OCI-LY7 (cell line): ENCODE results near the gene QPRT. TPM values are rescaled to one million over a fixed set of nuclear protein-coding genes. Genes with fewer than 3 reads are reported as not detected.

ENCODE experiments used
- BruUV-seq: library from RNA; stranded (reverse); fragments of 400-500 nt; replicated peaks from 2 replicates; lab custom pipeline; 2021; lab: Mats Ljungman, UMichigan
- CTCF ChIA-PET: fragments of 300-600 bp; sonication (Branson Sonifier 250); formaldehyde crosslinking; loops from one replicate; lab custom pipeline; 2022; ENCODE audit warnings: antibody characterized with exemption; ENCODE audit not compliant: unreplicated experiment; lab: Charles Lee
- POLR2A ChIA-PET: fragments of 300-600 bp; sonication (Branson Sonifier 250); formaldehyde crosslinking; loops from one replicate; lab custom pipeline; 2022; ENCODE audit warnings: antibody characterized with exemption; lab: Charles Lee
- DNase-seq: peaks from one replicate; pipeline ENCODE4 v3.0.0-alpha.2; 2015; ENCODE audit warnings: low spot score
- H2AFZ ChIP-seq: fragments of 200-600 bp; sonication (generic), shearing (Covaris generic); 2 replicates; pipeline ENCODE4 v1.6.1; 2014; ENCODE audit warnings: mild to moderate bottlenecking, antibody characterized with exemption, low read length, moderate library complexity
- H3K27ac ChIP-seq: fragments of 200-600 bp; sonication (generic); 2 replicates; pipeline ENCODE4 v1.5.1; 2014; ENCODE audit warnings: mixed run types, low read depth, mild to moderate bottlenecking, moderate library complexity, low read length, inconsistent platforms; ENCODE audit not compliant: poor library complexity, severe bottlenecking
- H3K36me3 ChIP-seq: fragments of 200-600 bp; sonication (generic); 2 replicates; pipeline ENCODE4 v1.6.1; 2014; ENCODE audit warnings: mild to moderate bottlenecking, antibody characterized with exemption, low read length, moderate library complexity, mixed read lengths; ENCODE audit not compliant: insufficient read depth
- H3K4me1 ChIP-seq: fragments of 200-600 bp; sonication (generic); 2 replicates; pipeline ENCODE4 v1.5.1; 2014; ENCODE audit warnings: mild to moderate bottlenecking, low read length; ENCODE audit not compliant: insufficient read depth, poor library complexity, severe bottlenecking
- H3K4me2 ChIP-seq: fragments of 200-600 bp; sonication (generic); 2 replicates; pipeline ENCODE4 v1.6.1; 2014; ENCODE audit warnings: mild to moderate bottlenecking, low read length
- H3K4me3 ChIP-seq: fragments of 200-600 bp; sonication (generic); 2 replicates; pipeline ENCODE4 v1.5.1; 2014; ENCODE audit warnings: mild to moderate bottlenecking, low read depth, low read length; ENCODE audit not compliant: poor library complexity, severe bottlenecking
- H3K79me2 ChIP-seq: fragments of 200-600 bp; sonication (generic); 2 replicates; pipeline ENCODE4 v1.6.1; 2016; ENCODE audit warnings: low read depth, mild to moderate bottlenecking, low read length, moderate library complexity, mixed read lengths; ENCODE audit not compliant: insufficient read depth
- H3K9me2 ChIP-seq: fragments of 200-600 bp; sonication (generic); 2 replicates; pipeline ENCODE4 v1.6.1; 2016; ENCODE audit warnings: mild to moderate bottlenecking, low read length, mixed read lengths; ENCODE audit not compliant: insufficient read depth
- H3K9me3 ChIP-seq: fragments of 200-600 bp; sonication (generic); 2 replicates; pipeline ENCODE4 v1.6.1; 2014; ENCODE audit warnings: mild to moderate bottlenecking, mixed run types, low read length, mixed read lengths
- H4K20me1 ChIP-seq: fragments of 200-600 bp; sonication (generic); 2 replicates; pipeline ENCODE4 v1.6.1; 2014; ENCODE audit warnings: mild to moderate bottlenecking, antibody characterized with exemption, low read length, moderate library complexity, mixed read lengths; ENCODE audit not compliant: insufficient read depth
- EZH2phosphoT487 ChIP-seq: fragments of 200-600 bp; sonication (generic); IDR thresholded peaks from 2 replicates; pipeline ENCODE4 v1.6.1; 2018; ENCODE audit warnings: low read depth, borderline replicate concordance, mild to moderate bottlenecking, mixed run types, antibody characterized with exemption, low read length, moderate library complexity, mixed read lengths
- intact Hi-C: fragments of 100-400 bp; cut with micrococcal nuclease; formaldehyde crosslinking; loops from one replicate; pipeline ENCODE4 v1.10.0; 2022; ENCODE audit not compliant: unreplicated experiment
- total RNA-seq, 2 experiments: library from RNA; depleted of rRNA in 1 of 2; stranded (reverse); fragments of >200 nt in 1 of 2; shearing (Covaris generic) in 1 of 2; gene quantifications; 2 replicates each; pipeline ENCODE4 v1.2.3, GENCODE V29; 2014 to 2022
- TF ChIP-seq, protein P1 (sequence below): fragments of 200-600 bp; sonication (generic); conservative IDR thresholded peaks from 2 replicates; pipeline ENCODE4 v1.5.1; 2014; ENCODE audit warnings: mild to moderate bottlenecking, antibody characterized with exemption, low read length, moderate library complexity, mixed read lengths

Gene QPRT
- total RNA-seq, 2 experiments from 2014 or later = 10.6 to 12.6 TPM

DNA sequence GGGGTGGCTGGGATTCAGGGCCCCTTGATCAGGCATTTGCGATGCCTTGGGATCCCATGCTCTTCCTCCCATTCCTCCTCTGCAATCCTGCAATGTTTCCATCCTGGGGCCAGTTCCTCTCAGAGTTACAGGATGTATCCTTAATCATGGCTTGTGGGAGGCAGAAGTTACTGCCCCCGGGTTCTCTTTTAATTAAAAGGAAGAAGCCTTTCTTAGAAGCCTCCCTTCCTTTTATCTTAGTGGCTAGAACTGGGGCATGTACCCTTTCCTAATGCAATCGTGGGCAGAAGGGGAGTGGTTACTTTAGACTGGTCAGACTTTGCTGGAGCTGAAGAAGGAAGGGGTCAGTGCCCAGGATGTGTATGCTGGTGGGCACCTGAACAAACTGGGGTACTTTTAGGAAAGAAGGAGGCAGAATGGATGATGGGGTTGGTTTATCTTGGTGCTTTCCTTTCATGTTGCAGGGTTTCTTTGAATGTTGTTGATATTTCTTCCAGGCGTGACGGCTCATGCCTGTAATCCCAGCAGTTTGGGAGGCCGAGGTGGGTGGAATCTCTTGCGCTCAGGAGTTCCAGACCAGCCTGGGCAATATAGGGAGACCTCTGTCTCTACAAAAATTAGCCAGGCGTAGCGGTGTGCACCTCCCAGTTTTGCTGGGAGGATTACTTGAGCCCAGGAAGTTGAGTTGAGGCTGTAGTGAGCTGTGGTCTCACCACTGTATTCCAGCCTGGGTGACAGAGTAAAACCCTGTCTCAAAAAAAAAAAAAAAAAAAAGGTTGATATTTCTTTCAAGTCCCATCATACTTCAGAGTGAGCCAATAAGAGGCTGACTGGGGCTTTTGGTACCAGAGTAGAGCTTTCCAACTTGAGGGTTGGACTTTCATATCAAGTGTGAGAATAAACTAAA is 29.1 kb upstream of the QPRT start:
- peaks cover 26% of the 10 kb centered on the region for H3K4me1 ChIP-seq
- no peak overlapping the region for H3K27ac ChIP-seq
- no peak for DNase-seq
- H3K9me2 ChIP-seq = no peaks in the 10 kb centered on the region
- ChIA-PET POLR2A (interaction anchor here (0.7 kb wide), 3 partner anchors 50 to 1120 kb away, joined by 3 to 5 read pairs (median 3); no protein-coding TSS in a partner anchor), CTCF (no interaction called here)
- TF ChIP-seq EZH2phosphoT487 = no peak
- TF ChIP-seq, protein P1, sequence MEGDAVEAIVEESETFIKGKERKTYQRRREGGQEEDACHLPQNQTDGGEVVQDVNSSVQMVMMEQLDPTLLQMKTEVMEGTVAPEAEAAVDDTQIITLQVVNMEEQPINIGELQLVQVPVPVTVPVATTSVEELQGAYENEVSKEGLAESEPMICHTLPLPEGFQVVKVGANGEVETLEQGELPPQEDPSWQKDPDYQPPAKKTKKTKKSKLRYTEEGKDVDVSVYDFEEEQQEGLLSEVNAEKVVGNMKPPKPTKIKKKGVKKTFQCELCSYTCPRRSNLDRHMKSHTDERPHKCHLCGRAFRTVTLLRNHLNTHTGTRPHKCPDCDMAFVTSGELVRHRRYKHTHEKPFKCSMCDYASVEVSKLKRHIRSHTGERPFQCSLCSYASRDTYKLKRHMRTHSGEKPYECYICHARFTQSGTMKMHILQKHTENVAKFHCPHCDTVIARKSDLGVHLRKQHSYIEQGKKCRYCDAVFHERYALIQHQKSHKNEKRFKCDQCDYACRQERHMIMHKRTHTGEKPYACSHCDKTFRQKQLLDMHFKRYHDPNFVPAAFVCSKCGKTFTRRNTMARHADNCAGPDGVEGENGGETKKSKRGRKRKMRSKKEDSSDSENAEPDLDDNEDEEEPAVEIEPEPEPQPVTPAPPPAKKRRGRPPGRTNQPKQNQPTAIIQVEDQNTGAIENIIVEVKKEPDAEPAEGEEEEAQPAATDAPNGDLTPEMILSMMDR = no peak
- no TSS peak for BruUV-seq
- H3K79me2 ChIP-seq = no peaks in the 10 kb centered on the region
- H3K9me3 ChIP-seq = no peaks in the 10 kb centered on the region; the same call in 1 of the 2 replicates
- H3K36me3 ChIP-seq = no peaks in the 10 kb centered on the region
- no peak overlapping the region for H2AFZ ChIP-seq
- H3K4me2 ChIP-seq = no peak overlapping the region
- no peaks in the 10 kb centered on the region for H4K20me1 ChIP-seq
- intact Hi-C loops = no loop called here
- no peak overlapping the region for H3K4me3 ChIP-seq

DNA sequence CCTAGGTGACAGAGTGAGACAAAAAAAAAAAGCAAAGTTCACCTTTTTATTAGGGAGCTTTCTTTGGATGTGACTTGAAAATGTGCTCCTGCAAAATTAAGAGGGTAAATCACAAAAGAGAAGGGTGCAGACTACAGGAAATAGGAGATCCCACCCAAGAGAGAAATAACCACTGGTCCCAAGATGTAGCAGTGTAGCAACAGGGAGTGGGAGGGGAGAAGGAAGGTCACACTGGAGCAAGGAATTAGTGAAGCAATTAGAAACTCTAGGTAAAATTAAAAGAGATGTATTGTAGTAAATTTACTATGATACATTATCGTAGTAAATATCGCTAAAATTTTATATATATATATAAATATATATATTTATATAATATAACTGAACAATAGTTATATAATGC is 28.2 kb upstream of the QPRT start:
- no peak overlapping the region for H2AFZ ChIP-seq
- ChIA-PET POLR2A (no interaction called here), CTCF (no interaction called here)
- H3K4me1 ChIP-seq = peaks cover 17% of the 10 kb centered on the region
- H3K27ac ChIP-seq = no peak overlapping the region
- no peaks in the 10 kb centered on the region for H4K20me1 ChIP-seq
- BruUV-seq = no TSS peak
- no peak overlapping the region for H3K4me3 ChIP-seq
- no peak overlapping the region for H3K4me2 ChIP-seq
- no peak for DNase-seq
- no peaks in the 10 kb centered on the region for H3K9me2 ChIP-seq
- intact Hi-C loops = no loop called here
- no peak for TF ChIP-seq EZH2phosphoT487
- TF ChIP-seq, protein P1 = no peak
- H3K36me3 ChIP-seq = no peaks in the 10 kb centered on the region
- H3K79me2 ChIP-seq = no peaks in the 10 kb centered on the region
- no peaks in the 10 kb centered on the region; the same call in 1 of the 2 replicates for H3K9me3 ChIP-seq

DNA sequence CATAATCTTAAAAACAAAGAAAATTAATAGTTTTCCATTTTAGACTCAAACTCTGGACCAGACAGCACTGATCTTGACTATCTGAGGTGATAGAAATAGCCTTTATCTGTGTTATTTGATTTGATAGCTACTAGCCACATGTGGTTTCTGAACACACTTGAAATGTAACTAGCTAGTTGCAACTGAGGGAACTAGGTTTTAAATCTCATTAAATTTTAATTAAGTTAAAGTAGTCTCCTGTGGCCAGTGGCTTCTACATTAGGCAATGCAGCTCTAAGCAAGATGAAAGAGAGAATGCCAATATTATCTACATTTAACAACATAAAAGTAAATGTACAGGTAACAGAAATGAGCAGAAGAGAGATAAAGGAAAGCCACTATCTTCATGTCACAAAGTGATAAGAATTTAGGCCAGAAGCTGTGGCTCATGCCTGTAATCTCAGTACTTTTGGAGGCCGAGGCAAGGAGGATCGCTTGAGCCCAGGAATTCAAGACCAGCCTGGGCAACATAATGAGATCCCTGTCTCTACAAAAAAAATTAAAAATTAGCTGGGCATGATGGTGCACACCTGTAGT is 27.1 kb upstream of the QPRT start:
- no peaks in the 10 kb centered on the region for H4K20me1 ChIP-seq
- no TSS peak for BruUV-seq
- no peak overlapping the region for H3K4me2 ChIP-seq
- no peak overlapping the region for H3K4me3 ChIP-seq
- no peaks in the 10 kb centered on the region for H3K79me2 ChIP-seq
- CTCF ChIA-PET = no interaction called here
- POLR2A ChIA-PET = interaction anchor here (1.0 kb wide), 1 partner anchor 11 kb away, joined by 4 read pairs; the partner anchor contains the start of gene SPN
- intact Hi-C loops = no loop called here
- H3K4me1 ChIP-seq = peaks cover 15% of the 10 kb centered on the region
- TF ChIP-seq, protein P1 = no peak
- TF ChIP-seq EZH2phosphoT487 = no peak
- no peaks in the 10 kb centered on the region for H3K9me3 ChIP-seq
- H3K27ac ChIP-seq = no peak overlapping the region
- no peaks in the 10 kb centered on the region for H3K36me3 ChIP-seq
- no peaks in the 10 kb centered on the region for H3K9me2 ChIP-seq
- no peak overlapping the region for H2AFZ ChIP-seq
- DNase-seq = no peak
